Measurements from ENCODE around the gene MPPE1. TPM values are rescaled to one million over a fixed set of nuclear protein-coding genes. Genes with fewer than 3 reads are reported as not detected.
A peak's percentile ranks its signal among the peaks of the same experiment; 100 is the strongest.
"Not testable (repeated sequence)": the region's sequence is repeated elsewhere in the genome, so short reads cannot be mapped to it uniquely, and the experiment has no call there.

MPPE1 gene
- polyA plus RNA-seq, result 36.2 TPM

DNA sequence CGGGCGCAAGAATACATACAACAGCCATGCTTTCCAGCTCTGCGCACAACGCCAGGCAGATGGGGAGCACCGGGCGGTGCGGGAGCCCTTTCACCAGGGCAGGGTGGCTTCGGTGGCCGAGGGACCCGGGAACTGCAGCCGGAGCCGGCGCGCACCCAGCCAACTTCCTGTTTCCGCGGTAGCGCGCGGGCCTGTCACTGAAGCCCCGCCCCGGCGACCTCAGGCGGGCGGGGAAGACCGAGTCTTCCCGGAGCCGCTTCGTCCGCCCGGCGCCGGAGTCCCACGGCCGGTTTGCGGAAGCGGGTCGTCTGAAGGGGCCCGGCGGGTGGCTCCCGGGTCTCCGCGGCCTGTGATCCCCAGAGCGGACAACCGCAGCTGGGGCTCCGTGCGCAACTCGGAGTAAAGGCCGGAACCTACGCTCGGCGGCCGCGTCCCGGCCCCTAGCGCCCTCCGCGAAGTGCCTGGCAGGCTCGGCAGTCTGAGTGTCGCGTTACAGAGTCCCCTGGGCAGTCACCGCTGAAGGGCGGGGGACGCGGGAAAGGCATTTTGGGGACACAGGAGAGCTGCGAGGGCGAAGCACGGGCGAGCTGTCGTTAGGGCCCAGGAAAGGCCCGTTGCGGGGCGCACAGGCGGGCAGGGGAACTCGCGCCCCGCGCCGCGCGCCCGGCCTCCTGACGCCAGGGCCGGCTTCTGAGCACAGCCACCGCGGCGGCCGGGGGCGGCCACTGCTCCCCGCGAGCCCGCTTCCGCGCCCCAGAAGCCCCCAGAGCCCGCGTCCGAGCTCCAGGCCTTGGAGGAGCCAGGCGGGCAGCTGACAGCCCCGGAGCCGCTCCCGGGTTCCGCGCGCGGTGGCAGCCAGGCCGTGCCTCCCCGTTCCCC lies at the start of gene MPPE1:
MPPE1 (minus strand) TSS at position 136 of the 879 bp plus-strand sequence. CDS start 11,053 bp downstream, outside the sequence.
- Mint-ChIP-seq H3K4me1 (peaks cover 6 to 20% (median 13%) of the 10 kb centered on the region in 3 donors), H3K4me3 (peak within 1 kb of the TSS; percentile 91 to 99 (median 96)), H3K36me3 (no peaks in the 10 kb centered on the region), H3K9me3 (no peaks in the 10 kb centered on the region), H3K27ac (peak within 1 kb of the TSS; percentile 89 to 96 (median 93)), H3K27me3 (no peaks in the 10 kb centered on the region)

DNA sequence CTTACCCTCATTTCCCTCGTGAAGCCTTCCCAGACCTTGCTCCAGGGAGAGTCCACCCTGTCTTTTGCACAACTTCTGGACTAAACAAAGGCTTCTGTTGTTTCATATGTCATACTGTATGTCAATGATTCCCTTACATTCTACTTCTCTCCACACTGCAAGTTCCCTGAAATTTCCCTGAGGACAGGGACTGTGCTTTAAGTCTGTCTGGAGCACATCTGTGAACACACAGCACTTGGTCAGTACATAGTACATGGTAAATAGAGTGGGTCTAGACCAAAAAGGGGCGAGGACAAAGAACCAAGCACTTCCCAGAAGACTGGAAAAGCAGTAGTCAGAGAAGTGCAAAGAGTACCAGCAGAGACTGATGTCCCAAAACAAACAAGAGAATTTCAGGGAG lies 49.5 kb upstream of the MPPE1 start:
- Mint-ChIP-seq H3K4me3 (no peak overlapping the region), H3K36me3 (peaks cover 3% of the 10 kb centered on the region), H3K27me3 (peaks cover 5% of the 10 kb centered on the region), H3K9me3 (peaks cover 8 to 13% (median 9%) of the 10 kb centered on the region in 3 donors), H3K27ac (no peak overlapping the region), H3K4me1 (no peaks in the 10 kb centered on the region)

- Mint-ChIP-seq H3K27ac (no peak overlapping the region), H3K4me1 (no peaks in the 10 kb centered on the region), H3K4me3 (peak overlapping the region in 1 of 4 donors; percentile 68), H3K36me3 (peaks cover 3% of the 10 kb centered on the region), H3K27me3 (peaks cover 5% of the 10 kb centered on the region), H3K9me3 (peaks cover 8 to 13% (median 9%) of the 10 kb centered on the region in 3 donors)
Observed at GRCh38 chr18:11956371-11957308, 48.5 kb upstream of the MPPE1 start.

DNA sequence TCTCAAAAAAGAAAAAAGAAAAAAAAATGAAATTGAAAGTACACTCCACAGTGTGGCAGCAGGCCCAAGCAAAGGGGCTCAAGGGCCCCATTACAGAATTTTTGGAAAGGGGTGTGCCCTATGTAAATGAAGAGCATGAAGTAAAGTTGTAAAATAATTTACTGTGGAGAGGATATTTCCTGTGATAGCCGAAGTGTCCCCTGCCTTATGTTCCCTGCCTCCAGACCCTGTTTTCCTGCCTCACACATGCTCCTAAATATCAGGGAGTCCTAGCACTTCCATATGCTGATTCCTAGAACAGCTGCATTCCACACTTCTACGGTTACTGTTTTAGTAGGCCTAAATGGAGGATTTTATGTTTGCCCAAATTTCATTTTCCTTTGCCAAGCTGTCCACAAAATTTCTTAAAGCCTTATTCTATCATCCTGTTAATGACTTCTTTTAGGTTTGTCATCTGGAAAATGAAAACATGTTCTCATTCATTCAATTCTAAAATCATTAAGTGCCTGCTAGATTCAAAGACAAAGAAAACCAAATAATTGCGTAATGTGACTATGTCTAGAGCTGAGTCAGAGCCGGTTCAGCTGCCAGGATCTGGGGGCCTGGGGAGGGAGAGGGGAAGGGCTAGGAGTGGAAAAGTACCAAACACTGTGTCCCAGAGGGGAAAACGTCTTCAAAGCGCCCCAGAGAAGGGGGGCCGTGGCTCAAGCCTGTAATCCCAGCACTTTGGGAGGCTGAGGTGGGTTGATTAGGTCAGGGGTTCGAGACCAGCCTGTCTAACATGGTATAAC lies 47.3 kb upstream of the MPPE1 start:
- Mint-ChIP-seq H3K27me3 (peaks cover 3% of the 10 kb centered on the region), H3K9me3 (peaks cover 8 to 13% (median 9%) of the 10 kb centered on the region in 3 donors), H3K36me3 (no peaks in the 10 kb centered on the region), H3K4me3 (peak overlapping the region in 1 of 4 donors; percentile 33), H3K27ac (peak overlapping the region in 1 of 3 donors; percentile 8), H3K4me1 (no peaks in the 10 kb centered on the region)

DNA sequence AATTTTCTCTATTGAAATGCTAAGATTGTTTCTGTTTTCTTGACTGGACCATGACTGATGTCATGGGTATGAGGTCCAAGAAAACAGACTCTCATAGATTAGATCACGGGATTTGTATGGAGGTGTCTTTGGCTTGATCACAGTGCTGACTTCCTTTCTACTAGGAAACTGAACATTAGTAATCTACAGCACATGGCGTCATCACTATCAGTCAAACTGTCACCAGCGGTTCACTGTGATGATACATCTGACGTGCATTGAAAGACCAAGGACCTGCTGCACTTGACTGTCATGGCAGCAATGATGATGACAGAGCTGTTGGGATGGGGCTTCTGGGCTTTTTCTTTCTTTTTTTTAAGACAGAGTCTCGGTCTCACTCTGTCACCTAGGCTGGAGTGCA lies 45.0 kb upstream of the MPPE1 start:
- Mint-ChIP-seq H3K4me3 (no peak overlapping the region), H3K27ac (no peak overlapping the region)

DNA sequence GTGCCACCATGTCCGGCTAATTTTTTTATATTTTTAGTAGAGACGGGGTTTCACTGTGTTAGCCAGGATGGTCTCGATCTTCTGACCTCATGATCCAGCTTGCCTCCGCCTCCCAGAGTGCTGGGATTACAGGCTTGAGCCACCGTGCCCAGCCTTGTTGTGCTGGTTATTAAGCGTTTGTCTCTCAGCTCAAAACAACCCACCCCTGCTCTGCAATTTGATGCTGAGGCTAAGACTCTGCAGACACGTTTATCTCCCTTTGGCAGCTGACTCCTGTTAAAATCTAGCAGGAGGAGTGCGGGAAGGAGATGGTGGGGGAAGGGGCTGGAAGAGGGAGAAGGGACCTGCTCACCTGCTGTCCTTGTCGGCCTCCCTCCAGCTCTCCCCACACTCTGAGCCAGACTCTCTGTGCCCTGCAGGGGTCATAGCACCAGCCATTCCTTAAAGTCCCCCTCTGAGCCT lies 43.3 kb upstream of the MPPE1 start:
- H3K36me3 Mint-ChIP-seq, result no peaks in the 10 kb centered on the region
- no peaks in the 10 kb centered on the region for H3K27me3 Mint-ChIP-seq
- no peak overlapping the region for H3K27ac Mint-ChIP-seq
- peaks cover 4 to 13% (median 7%) of the 10 kb centered on the region in 3 donors for H3K4me1 Mint-ChIP-seq
- peak overlapping the region in 1 of 4 donors; percentile 53 for H3K4me3 Mint-ChIP-seq
- peaks cover 0 to 4% (median 0%) of the 10 kb centered on the region in 3 donors for H3K9me3 Mint-ChIP-seq

More for the DNA sequence above, 45.0 kb upstream of the MPPE1 start:
- peaks cover under 1% of the 10 kb centered on the region for H3K27me3 Mint-ChIP-seq
- peaks cover 0 to 4% (median 0%) of the 10 kb centered on the region in 3 donors for H3K4me1 Mint-ChIP-seq
- H3K36me3 Mint-ChIP-seq, result no peaks in the 10 kb centered on the region
- peaks cover 8 to 13% (median 9%) of the 10 kb centered on the region in 3 donors for H3K9me3 Mint-ChIP-seq

GRCh38 chr18:11950824-11951223 lies 42.7 kb upstream of the MPPE1 start:
- H3K4me1 Mint-ChIP-seq, result peaks cover 4 to 14% (median 7%) of the 10 kb centered on the region in 3 donors
- no peaks in the 10 kb centered on the region for H3K27me3 Mint-ChIP-seq
- H3K27ac Mint-ChIP-seq, result no peak overlapping the region
- no peak overlapping the region for H3K4me3 Mint-ChIP-seq
- H3K36me3 Mint-ChIP-seq, result no peaks in the 10 kb centered on the region
- H3K9me3 Mint-ChIP-seq, result peaks cover 0 to 4% (median 0%) of the 10 kb centered on the region in 3 donors

DNA sequence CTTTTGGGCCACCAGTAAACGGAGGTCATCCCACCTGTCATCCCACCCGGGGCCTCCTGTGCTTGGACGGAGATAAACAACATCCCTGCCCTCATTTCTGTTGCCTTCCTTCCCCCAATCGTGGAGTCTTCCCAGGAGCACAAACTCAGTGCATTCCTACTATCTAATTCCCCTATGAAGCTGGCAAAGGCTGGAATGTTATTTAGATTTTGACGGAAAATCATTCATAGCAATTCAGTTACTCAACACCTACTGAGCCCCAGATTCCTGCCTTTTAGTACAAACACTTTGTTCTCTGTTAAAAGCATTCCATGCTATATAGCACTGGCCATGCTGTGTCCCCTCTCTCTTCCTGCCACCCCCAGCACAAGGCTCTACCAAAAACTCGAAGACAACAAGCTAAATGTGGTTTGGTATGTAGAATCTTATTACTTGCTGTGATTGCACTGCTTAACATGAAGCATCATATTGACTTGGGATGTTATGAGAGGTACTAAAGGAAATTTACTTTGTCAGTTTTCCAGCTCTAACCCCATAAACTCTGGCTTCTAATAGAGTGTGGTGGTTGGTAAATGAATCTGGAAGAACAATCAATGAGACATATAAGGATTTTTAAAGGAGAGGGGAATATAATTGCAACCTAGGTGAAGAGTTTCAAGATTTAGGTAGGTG lies 40.9 kb upstream of the MPPE1 start:
- Mint-ChIP-seq H3K27me3 (no peaks in the 10 kb centered on the region), H3K36me3 (no peaks in the 10 kb centered on the region)

DNA sequence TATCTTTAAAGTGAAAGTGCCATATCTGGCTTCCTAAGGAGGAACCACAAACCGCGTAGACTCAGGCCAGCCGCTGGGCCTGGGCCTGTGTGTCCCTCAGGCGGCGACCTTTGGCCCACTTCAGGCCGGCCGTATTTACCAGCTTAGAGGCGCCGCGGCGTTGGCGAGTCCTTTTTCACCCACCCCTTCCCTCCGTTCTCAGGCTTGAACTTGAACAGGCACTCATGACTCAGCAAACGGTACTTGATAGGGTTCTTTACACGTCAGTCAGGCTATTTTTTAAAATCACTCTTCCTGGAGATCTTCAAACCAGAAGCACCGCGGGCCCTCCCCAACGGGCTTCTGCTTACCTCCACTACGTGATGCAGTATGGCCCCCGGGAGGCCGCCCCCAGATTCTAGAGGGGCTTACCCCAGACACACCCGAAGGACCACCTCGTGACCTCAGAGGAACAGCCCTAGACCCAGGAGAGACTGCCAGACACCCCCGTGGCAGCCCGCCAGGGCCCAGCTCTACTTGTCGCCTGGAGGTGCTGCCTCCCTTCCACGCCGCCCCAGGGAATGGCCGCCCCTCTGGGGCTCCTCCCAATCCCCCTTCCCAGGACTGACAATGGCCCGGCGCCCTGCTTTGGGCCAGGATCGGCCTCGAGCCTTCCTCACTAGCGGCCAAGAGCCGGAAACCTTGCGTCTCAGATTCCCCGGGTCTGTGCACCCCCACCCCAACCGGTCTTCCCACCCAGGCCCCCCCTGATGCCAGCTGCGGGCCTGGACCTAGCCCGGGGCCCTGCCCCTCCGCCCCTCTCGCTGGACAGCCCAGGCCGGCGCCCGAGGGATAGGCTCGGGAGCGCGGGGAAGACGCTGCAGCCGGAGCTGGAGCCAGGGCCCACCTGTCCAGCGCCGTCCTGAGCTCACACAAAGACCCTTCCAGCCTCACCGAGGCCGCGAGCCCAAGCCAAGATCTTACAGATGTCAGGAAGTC lies 39.4 kb upstream of the MPPE1 start:
- Mint-ChIP-seq H3K9me3 (no peaks in the 10 kb centered on the region), H3K27me3 (no peaks in the 10 kb centered on the region), H3K27ac (peak overlapping the region; percentile 6 to 91 (median 69)), H3K4me3 (peak overlapping the region; percentile 69 to 97 (median 90)), H3K4me1 (peaks cover 4 to 14% (median 10%) of the 10 kb centered on the region in 3 donors), H3K36me3 (no peaks in the 10 kb centered on the region)

More for the DNA sequence above, 40.9 kb upstream of the MPPE1 start:
- H3K27ac Mint-ChIP-seq, result peak overlapping the region in 1 of 3 donors; percentile 33
- H3K4me1 Mint-ChIP-seq, result peaks cover 4 to 14% (median 7%) of the 10 kb centered on the region in 3 donors
- no peaks in the 10 kb centered on the region for H3K9me3 Mint-ChIP-seq
- peak overlapping the region in 1 of 4 donors; percentile 49 for H3K4me3 Mint-ChIP-seq

GRCh38 chr18:11946756-11947155 lies 38.6 kb upstream of the MPPE1 start:
- H3K4me3 Mint-ChIP-seq, result peak overlapping the region in 2 of 4 donors; percentile 34 to 97
- H3K27me3 Mint-ChIP-seq, result no peaks in the 10 kb centered on the region
- peak overlapping the region in 1 of 3 donors; percentile 91 for H3K27ac Mint-ChIP-seq
- H3K4me1 Mint-ChIP-seq, result peaks cover 4 to 14% (median 10%) of the 10 kb centered on the region in 3 donors
- no peaks in the 10 kb centered on the region for H3K36me3 Mint-ChIP-seq
- no peaks in the 10 kb centered on the region for H3K9me3 Mint-ChIP-seq

DNA sequence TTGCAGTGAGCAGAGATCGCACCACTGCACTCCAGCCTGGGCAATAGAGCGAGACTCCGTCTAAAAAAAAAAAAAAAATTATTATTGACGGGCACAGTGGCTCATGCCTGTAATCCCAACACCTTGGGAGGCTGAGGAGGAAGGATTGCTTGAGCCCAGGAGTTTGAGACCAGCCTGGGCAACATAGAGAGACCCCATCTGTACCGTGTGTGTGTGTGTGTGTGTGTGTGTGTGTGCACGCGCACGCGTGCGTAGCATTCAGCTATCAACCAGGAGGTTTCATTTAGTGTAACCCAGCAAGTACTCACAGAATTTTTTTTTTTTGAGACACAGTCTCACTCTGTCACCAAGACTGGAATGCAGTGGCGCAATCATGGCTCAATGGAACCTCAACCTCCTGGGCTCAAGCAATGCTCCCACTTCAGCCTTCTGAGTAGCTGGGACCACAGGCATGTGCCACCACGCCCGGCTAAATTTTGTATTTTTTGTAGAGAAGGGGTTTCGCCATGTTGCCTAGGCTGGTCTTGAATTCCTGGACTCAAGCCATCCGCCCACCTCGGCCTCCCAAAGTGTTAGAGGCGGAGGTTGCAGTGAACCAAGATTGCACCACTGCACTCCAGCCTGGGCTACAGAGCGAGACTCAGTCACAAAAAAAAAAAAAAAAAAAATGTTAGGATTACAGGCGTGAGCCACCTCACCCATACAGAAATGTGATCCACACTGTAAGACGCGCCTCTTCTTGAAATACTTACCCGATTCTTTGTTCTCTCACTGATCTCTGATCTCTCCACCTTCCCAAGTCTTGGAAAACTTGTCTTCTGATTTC lies 37.9 kb upstream of the MPPE1 start:
- H3K4me3 Mint-ChIP-seq, H3K9me3 Mint-ChIP-seq, H3K27me3 Mint-ChIP-seq, H3K27ac Mint-ChIP-seq, H3K36me3 Mint-ChIP-seq: not testable (repeated sequence)
- peaks cover 4 to 14% (median 10%) of the 10 kb centered on the region in 3 donors for H3K4me1 Mint-ChIP-seq

DNA sequence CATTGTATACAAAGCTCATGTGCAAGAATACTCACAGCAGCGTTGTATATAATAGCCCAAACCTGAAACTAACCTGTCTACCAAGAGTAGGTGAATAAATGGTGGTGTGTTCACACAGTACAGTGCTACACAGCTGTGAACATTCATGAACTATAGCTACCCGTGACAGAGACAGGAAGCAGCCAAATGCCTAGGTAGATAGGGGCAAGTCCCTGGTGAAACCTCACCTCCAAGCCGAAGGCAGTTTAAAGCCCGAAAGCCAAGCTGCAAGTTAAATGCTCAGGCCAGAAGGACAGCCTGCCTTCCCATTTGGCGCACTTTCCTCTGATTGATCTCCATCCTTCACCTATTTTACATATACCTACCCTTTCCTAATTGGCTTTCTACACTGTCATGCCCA lies 36.7 kb upstream of the MPPE1 start:
- peaks cover 4 to 14% (median 10%) of the 10 kb centered on the region in 3 donors for H3K4me1 Mint-ChIP-seq

More for the DNA sequence above, 36.7 kb upstream of the MPPE1 start:
- Mint-ChIP-seq H3K27me3 (no peaks in the 10 kb centered on the region), H3K4me3 (no peak overlapping the region), H3K27ac (no peak overlapping the region), H3K36me3 (no peaks in the 10 kb centered on the region), H3K9me3 (no peaks in the 10 kb centered on the region)

Data from IgD-negative memory B cell (primary cell).